HepG2 (cell line): Measurements from ENCODE around the gene PLXNA4. TPM values are rescaled to one million over a fixed set of nuclear protein-coding genes. Genes with fewer than 3 reads are reported as not detected.
A peak's percentile ranks its signal among the peaks of the same experiment; 100 is the strongest.

Experiments used
- ASH2L ChIP-seq: fragments of 300-600, 200-600 bp; sonication (generic); IDR thresholded peaks from 2 replicates; pipeline ENCODE4 v1.7.0; 2017; ENCODE audit warnings: low read depth, mild to moderate bottlenecking, moderate library complexity, mixed read lengths, low read length; ENCODE audit not compliant: insufficient read length
- CREM ChIP-seq, 2 experiments: sonication (generic) in 1 of 2; formaldehyde crosslinking in 1 of 2; IDR thresholded peaks; 2 replicates each; pipeline versions ENCODE4 v1.4.0 to v1.6.1; 2016 to 2020; ENCODE audit warnings: antibody characterized with exemption in 1 of 2, mild to moderate bottlenecking in 1 of 2, missing genetic modification reagents in 1 of 2
- HNRNPL ChIP-seq: fragments of 200-400 bp; formaldehyde crosslinking; IDR thresholded peaks from 2 replicates; pipeline ENCODE4 v1.6.1; 2017; ENCODE audit warnings: mild to moderate bottlenecking, low read depth, low read length
- MAFG ChIP-seq: sonication (generic); formaldehyde crosslinking; IDR thresholded peaks from 2 replicates; pipeline ENCODE4 v1.5.1; 2020; ENCODE audit warnings: mild to moderate bottlenecking, missing genetic modification reagents
- MYPOP ChIP-seq: sonication (generic); formaldehyde crosslinking; IDR thresholded peaks from 2 replicates; pipeline ENCODE4 v1.8.1; 2023; ENCODE audit warnings: mild to moderate bottlenecking, moderate library complexity, missing genetic modification reagents
- PATZ1 ChIP-seq: sonication (generic); formaldehyde crosslinking; IDR thresholded peaks from 2 replicates; pipeline ENCODE4 v1.4.0; 2020; ENCODE audit warnings: missing genetic modification reagents
- RXRA ChIP-seq: sonication (generic); formaldehyde crosslinking; IDR thresholded peaks from 2 replicates; pipeline ENCODE4 v1.5.1; 2020; ENCODE audit warnings: missing genetic modification reagents
- SIN3A ChIP-seq: IDR thresholded peaks from 2 replicates; pipeline ENCODE4 v1.6.1; 2011; ENCODE audit warnings: low read depth, mild to moderate bottlenecking, control low read depth, low read length, borderline replicate concordance
- SOX13 ChIP-seq, 3 experiments: fragments of 450-650 bp in 1 of 3; sonication (generic) in 1 of 3; formaldehyde crosslinking in 1 of 3; IDR thresholded peaks in 2 of 3; conservative IDR thresholded peaks in 1 of 3; 2 replicates each; pipeline versions ENCODE4 v1.5.0 to v1.6.1; 2016 to 2020; ENCODE audit warnings: antibody characterized with exemption in 1 of 3, mild to moderate bottlenecking in 1 of 3, missing compliant biosample characterization in 1 of 3, missing genetic modification reagents in 1 of 3, moderate library complexity in 1 of 3
- SOX5 ChIP-seq: IDR thresholded peaks from 2 replicates; pipeline ENCODE4 v1.6.1; 2016; ENCODE audit warnings: borderline replicate concordance
- SP5 ChIP-seq: IDR thresholded peaks from 2 replicates; pipeline ENCODE4 v1.6.1; 2016; ENCODE audit warnings: low read depth, borderline replicate concordance
- TBX2 ChIP-seq: sonication (generic); formaldehyde crosslinking; IDR thresholded peaks from 2 replicates; pipeline ENCODE4 v1.5.0; 2020; ENCODE audit warnings: missing genetic modification reagents, mild to moderate bottlenecking, borderline replicate concordance
- ZMAT5 ChIP-seq: sonication (generic); formaldehyde crosslinking; IDR thresholded peaks from 2 replicates; pipeline ENCODE4 v1.5.0; 2020; ENCODE audit warnings: mild to moderate bottlenecking, low read depth, missing genetic modification reagents, borderline replicate concordance
- ZNF260 ChIP-seq: sonication (generic); formaldehyde crosslinking; IDR thresholded peaks from 2 replicates; pipeline ENCODE4 v1.4.0; 2020; ENCODE audit warnings: missing genetic modification reagents, low read depth, mild to moderate bottlenecking, borderline replicate concordance
- ZNF276 ChIP-seq: sonication (generic); formaldehyde crosslinking; IDR thresholded peaks from 2 replicates; pipeline ENCODE4 v1.4.0; 2020; ENCODE audit warnings: mild to moderate bottlenecking, low read depth, missing genetic modification reagents
- ZNF597 ChIP-seq: sonication (generic); formaldehyde crosslinking; IDR thresholded peaks from 2 replicates; pipeline ENCODE4 v1.5.0; 2020; ENCODE audit warnings: missing genetic modification reagents
- ZNF687 ChIP-seq: sonication (generic); formaldehyde crosslinking; IDR thresholded peaks from 2 replicates; pipeline ENCODE4 v1.5.1; 2020; ENCODE audit warnings: mild to moderate bottlenecking, missing genetic modification reagents, moderate library complexity
- polyA plus RNA-seq, 8 experiments: library from polyadenylated mRNA; depleted of rRNA in 3 of 8; stranded (reverse) in 7 of 8; unstranded in 1 of 8; fragments of >200 nt; fragmentation: Illumina TruSeq in 4 of 8; extraction: Trizol in 4 of 8; gene quantifications; 2 replicates each; pipeline versions ENCODE4 v1.2.1 to v1.2.3, GENCODE V29; 2011 to 2016; ENCODE audit warnings: low read depth in 4 of 8, missing spikeins in 1 of 8, mixed read lengths in 1 of 8; ENCODE audit not compliant: insufficient read depth in 1 of 8
- total RNA-seq, 5 experiments: library from RNA; depleted of rRNA; stranded (reverse); fragments of >200 nt; fragmentation: Illumina TruSeq; extraction: Trizol; gene quantifications; 2 replicates each; pipeline ENCODE4 v1.2.3, GENCODE V29; 2016; ENCODE audit warnings: low read depth in 1 of 5

Gene PLXNA4
- total and polyA plus RNA-seq, 2 of the 13 experiments (the other 11 are each of a cell fraction or from before 2014, with no cell fraction given) = 0.01 to 0.04 TPM

GRCh38 chr7:132251327-132251659 lies 325.0 kb downstream of the PLXNA4 start (continued):
- TF ChIP-seq CREM (IDR thresholded peaks at IDR 0.05) (0 out of 2 replicates have a peak, but pooled peaks have one; percentile 34), CREM (CRISPR knock-in tag; IDR thresholded peaks at IDR 0.05) (no peak), TBX2 (CRISPR knock-in tag) (peak; percentile 38; the same call in 1 of the 2 replicates), ZMAT5 (CRISPR knock-in tag) (no peak), ZNF687 (peak; percentile 42), RXRA (CRISPR knock-in tag) (0 out of 2 replicates have a peak, but pooled peaks have one; percentile 14), SOX5 (CRISPR knock-in tag) (peak; percentile 69; the same call in 1 of the 2 replicates), ZNF276 (CRISPR knock-in tag) (no peak), HNRNPL (peak; percentile 91), SOX13 (IDR thresholded peaks at IDR 0.05) (no peak), SOX13 (CRISPR knock-in tag; conservative IDR thresholded peaks at IDR 0.05 in 1 of 2, IDR thresholded peaks at IDR 0.05 in 1 of 2) (peak in 1 of 2 experiments; percentile 81; a peak in 2 of 4 replicates), MYPOP (no peak), ASH2L (peak; percentile 3), SIN3A (0 out of 2 replicates have a peak, but pooled peaks have one; percentile 13), SP5 (0 out of 2 replicates have a peak, but pooled peaks have one; percentile 48), MAFG (CRISPR knock-in tag) (no peak), PATZ1 (CRISPR knock-in tag) (peak; percentile 46; the same call in 1 of the 2 replicates), ZNF260 (no peak), ZNF597 (no peak)
